Measurements from ENCODE around the gene BMAL1. TPM values are rescaled to one million over a fixed set of nuclear protein-coding genes. Genes with fewer than 3 reads are reported as not detected.

Gene BMAL1
- total and polyA plus RNA-seq, 2 donors (not counting 3 experiments of a cell fraction or from before 2014, with no cell fraction given): 5.8 to 10.1 TPM

DNA sequence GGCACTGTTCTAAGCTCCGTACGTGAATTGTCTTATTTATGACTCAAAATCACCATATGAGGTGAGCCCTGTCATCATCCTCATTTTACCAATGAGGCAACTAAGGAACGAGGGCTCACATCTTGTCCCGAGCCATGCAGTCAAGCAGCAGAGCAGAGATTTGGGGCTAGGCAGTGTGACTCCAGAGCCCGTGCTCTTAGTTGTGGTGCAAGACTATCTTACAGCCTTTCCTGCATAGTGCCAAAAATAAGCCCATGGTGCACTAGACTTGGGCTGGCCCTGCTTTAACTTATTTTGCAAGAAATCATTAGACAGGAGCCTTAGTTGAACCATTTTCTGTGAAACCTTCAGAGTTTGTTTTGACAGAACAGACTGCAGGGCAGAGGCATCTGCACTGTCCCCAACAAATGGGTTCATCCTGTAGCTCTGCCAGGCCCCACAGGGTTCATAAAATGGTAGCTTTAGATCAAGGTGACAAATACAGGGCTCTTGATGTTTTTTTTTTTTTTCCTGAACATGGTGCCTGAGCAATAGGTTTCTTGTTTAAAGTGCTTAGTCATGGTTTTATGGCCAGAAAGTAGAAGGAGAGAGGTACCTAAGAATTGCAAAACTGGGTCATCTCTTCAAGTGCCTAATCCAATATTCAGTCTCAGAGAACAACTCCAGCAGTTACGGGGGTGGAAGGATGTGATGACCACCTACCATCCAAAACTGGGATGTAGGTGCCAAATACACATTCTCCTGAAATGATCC is 56.6 kb downstream of the BMAL1 start:
- no peaks in the 10 kb centered on the region for H3K79me2 ChIP-seq (ENCODE audit: control insufficient read depth, insufficient read depth, low read length)
- H3K9ac ChIP-seq (replicated peaks; ENCODE audit: extremely low read depth, insufficient read depth, low read length): no peak overlapping the region
- no peaks in the 10 kb centered on the region for H3K36me3 ChIP-seq (ENCODE audit: control insufficient read depth in 2 of 2, extremely low read depth in 1 of 2, insufficient read depth in 2 of 2, low read length in 2 of 2)
- FAIRE-seq (no peak), DNase-seq (ENCODE audit: low read depth, low spot score) (no peak)
- ChIA-PET CTCF (interaction anchor here (0.8 to 8.2 kb wide), 17 partner anchors 10 to 1003 kb away, joined by 3 to 136 read pairs (median 5); no protein-coding TSS in a partner anchor), POLR2A (no interaction called here)
- TF ChIP-seq GATA2 (IDR thresholded peaks at IDR 0.05; ENCODE audit: insufficient read depth, insufficient read length, low read depth, low read length) (no peak), POLR2AphosphoS5 (IDR thresholded peaks at IDR 0.05; ENCODE audit: insufficient read depth, low read depth, low read length) (no peak), JUN (IDR thresholded peaks at IDR 0.05; ENCODE audit: borderline replicate concordance, insufficient read depth, insufficient read length, low read depth) (no peak), MYC (IDR thresholded peaks at IDR 0.05; ENCODE audit: low read depth, low read length) (no peak), FOS (IDR thresholded peaks at IDR 0.05; ENCODE audit: borderline replicate concordance, insufficient read depth, low read length) (no peak), EZH2 (IDR thresholded peaks at IDR 0.05; ENCODE audit: borderline replicate concordance, low read depth, low read length, severe bottlenecking) (no peak)
- TF ChIP-seq, protein P1, sequence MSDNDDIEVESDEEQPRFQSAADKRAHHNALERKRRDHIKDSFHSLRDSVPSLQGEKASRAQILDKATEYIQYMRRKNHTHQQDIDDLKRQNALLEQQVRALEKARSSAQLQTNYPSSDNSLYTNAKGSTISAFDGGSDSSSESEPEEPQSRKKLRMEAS (IDR thresholded peaks at IDR 0.05; ENCODE audit: insufficient read depth, insufficient read length): no peak
- TF ChIP-seq, protein P2, sequence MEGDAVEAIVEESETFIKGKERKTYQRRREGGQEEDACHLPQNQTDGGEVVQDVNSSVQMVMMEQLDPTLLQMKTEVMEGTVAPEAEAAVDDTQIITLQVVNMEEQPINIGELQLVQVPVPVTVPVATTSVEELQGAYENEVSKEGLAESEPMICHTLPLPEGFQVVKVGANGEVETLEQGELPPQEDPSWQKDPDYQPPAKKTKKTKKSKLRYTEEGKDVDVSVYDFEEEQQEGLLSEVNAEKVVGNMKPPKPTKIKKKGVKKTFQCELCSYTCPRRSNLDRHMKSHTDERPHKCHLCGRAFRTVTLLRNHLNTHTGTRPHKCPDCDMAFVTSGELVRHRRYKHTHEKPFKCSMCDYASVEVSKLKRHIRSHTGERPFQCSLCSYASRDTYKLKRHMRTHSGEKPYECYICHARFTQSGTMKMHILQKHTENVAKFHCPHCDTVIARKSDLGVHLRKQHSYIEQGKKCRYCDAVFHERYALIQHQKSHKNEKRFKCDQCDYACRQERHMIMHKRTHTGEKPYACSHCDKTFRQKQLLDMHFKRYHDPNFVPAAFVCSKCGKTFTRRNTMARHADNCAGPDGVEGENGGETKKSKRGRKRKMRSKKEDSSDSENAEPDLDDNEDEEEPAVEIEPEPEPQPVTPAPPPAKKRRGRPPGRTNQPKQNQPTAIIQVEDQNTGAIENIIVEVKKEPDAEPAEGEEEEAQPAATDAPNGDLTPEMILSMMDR (IDR thresholded peaks at IDR 0.05; ENCODE audit: extremely low read depth in 1 of 2, insufficient read depth in 1 of 2, low read depth in 1 of 2, low read length in 2 of 2): no peak
- H3K9me1 ChIP-seq (replicated peaks; ENCODE audit: control insufficient read depth, extremely low read depth, insufficient read depth, low read length): no peaks in the 10 kb centered on the region
- dilution Hi-C loops (cut with MboI; ENCODE audit: extremely low pct_ligation_motif_present, low sequenced_read_pairs) (no loop called here), intact Hi-C loops (cut with micrococcal nuclease) (loop anchor here (2.0 kb wide), 1 partner anchor 151 kb away; no protein-coding TSS in a partner anchor)
- no peak overlapping the region for H2AFZ ChIP-seq (ENCODE audit: low read depth, low read length)
- no peak overlapping the region for H3K4me2 ChIP-seq (ENCODE audit: insufficient read depth, low read length)
- H3K27me3 ChIP-seq (ENCODE audit: control insufficient read depth in 2 of 2, insufficient read depth in 2 of 2, low read length in 2 of 2): no peaks in the 10 kb centered on the region
- BruUV-seq (replicated peaks): no TSS peak
- no peaks in the 10 kb centered on the region for H4K20me1 ChIP-seq (replicated peaks; ENCODE audit: control insufficient read depth, extremely low read depth, insufficient read depth, low read length)
- H3K9me3 ChIP-seq (replicated peaks; ENCODE audit: control insufficient read depth, insufficient read depth, low read length): no peaks in the 10 kb centered on the region
- no peak overlapping the region for H3K27ac ChIP-seq (ENCODE audit: insufficient read depth, low read depth, low read length)
- H3K4me1 ChIP-seq (ENCODE audit: control insufficient read depth, extremely low read depth, insufficient read depth, low read length): peaks cover 23% of the 10 kb centered on the region
- no peak overlapping the region for H3K4me3 ChIP-seq (replicated peaks in 1 of 3; ENCODE audit: insufficient read depth in 1 of 3, low read depth in 1 of 3, low read length in 3 of 3)
